Measurements from ENCODE around the gene AGO1.

AGO1 gene

DNA sequence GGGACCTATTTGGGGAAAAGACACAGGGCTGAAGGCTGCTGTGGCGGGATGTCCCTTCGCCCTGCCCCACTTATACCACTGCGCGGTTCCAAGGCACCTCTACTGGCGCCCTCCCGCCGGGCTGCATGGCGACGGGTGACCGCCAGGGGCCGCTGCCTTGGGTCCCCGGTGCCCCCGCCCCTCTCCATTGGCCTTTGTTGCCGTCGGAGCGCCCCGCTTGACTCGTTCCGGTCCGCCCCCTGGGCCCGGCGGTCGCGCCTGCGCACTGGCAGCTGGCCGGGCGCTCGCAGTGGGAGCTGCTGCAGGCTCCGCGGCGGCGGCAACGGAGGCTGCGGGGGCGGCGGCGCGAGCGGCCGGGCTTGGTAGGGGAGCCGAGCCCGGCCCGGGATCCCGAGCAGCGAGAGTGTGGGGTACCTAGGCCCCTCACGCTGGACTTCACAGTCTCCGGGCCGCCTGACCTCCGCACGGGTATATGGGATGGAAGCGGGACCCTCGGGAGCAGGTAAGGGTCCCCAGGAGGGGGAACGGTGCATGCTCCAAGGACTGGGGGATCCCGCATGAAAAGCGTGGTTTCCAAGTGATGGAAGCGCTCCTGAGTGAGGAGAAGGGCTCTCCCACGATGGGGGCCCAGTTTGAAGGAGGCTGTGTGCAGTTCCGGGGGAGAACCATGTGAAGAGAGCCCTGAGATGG is at the start of gene AGO1:
AGO1 (plus strand) TSS at position 265 of the 690 bp plus-strand sequence; CDS start at position 478, 213 bp downstream.
- peak within 1 kb of the TSS; percentile 95 for H3K9ac ChIP-seq (ENCODE audit: insufficient read length, low read depth)

DNA sequence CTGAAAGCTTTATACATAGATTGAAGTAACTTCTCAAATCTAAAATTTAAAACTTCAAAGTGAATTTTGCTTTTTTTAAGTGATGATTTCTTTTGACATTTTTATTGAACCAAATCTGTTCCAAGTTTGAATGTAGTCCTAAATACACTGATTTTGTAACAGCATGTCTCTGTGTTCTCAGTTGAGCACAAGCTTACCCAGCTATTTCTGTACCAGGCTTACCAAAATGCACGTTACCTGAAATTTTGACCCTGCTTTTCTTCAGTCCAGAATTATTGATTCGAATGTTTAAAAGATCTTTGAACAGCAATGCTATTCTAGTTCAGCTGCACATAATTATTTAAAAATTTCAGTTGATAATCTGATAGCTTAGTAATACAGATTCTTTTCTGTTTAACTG is 49.6 kb upstream of the AGO1 start:
- Histone ChIP-seq H3K27me3 (ENCODE audit: insufficient read depth, insufficient read length) (no peaks in the 10 kb centered on the region), H3K4me3 (ENCODE audit: insufficient read length, low read depth) (no peak overlapping the region), H3K9me3 (ENCODE audit: insufficient read depth, low read length) (peaks cover 6% of the 10 kb centered on the region; the same call in 1 of the 2 replicates), H3K9ac (ENCODE audit: insufficient read length, low read depth) (no peak overlapping the region), H3K36me3 (ENCODE audit: insufficient read depth, insufficient read length, low read length) (peaks cover 43% of the 10 kb centered on the region), H3K4me1 (ENCODE audit: insufficient read depth, insufficient read length) (no peaks in the 10 kb centered on the region)
- no peak for DNase-seq (ENCODE audit: low read depth, low spot score)
- TF ChIP-seq YY1 (IDR thresholded peaks at IDR 0.05; ENCODE audit: insufficient read depth, insufficient read length) (no peak), SUZ12 (IDR thresholded peaks at IDR 0.05; ENCODE audit: extremely low read depth, insufficient read depth, insufficient read length) (no peak), ZNF274 (IDR thresholded peaks at IDR 0.05; ENCODE audit: low read depth, low read length) (no peak)

More for the DNA sequence above, at the start of gene AGO1:
- DNase-seq (ENCODE audit: low read depth, low spot score): peak; percentile 95
- no peaks in the 10 kb centered on the region for H3K9me3 ChIP-seq (ENCODE audit: insufficient read depth, low read length)
- peaks cover 13% of the 10 kb centered on the region for H3K36me3 ChIP-seq (ENCODE audit: insufficient read depth, insufficient read length, low read length)
- H3K4me1 ChIP-seq (ENCODE audit: insufficient read depth, insufficient read length): peaks cover 16% of the 10 kb centered on the region
- no peaks in the 10 kb centered on the region for H3K27me3 ChIP-seq (ENCODE audit: insufficient read depth, insufficient read length)
- no peak for TF ChIP-seq ZNF274 (IDR thresholded peaks at IDR 0.05; ENCODE audit: low read depth, low read length)
- no peak for TF ChIP-seq SUZ12 (IDR thresholded peaks at IDR 0.05; ENCODE audit: extremely low read depth, insufficient read depth, insufficient read length)
- no peak for TF ChIP-seq YY1 (IDR thresholded peaks at IDR 0.05; ENCODE audit: insufficient read depth, insufficient read length)
- peak within 1 kb of the TSS; percentile 95 for H3K4me3 ChIP-seq (ENCODE audit: insufficient read length, low read depth)

DNA sequence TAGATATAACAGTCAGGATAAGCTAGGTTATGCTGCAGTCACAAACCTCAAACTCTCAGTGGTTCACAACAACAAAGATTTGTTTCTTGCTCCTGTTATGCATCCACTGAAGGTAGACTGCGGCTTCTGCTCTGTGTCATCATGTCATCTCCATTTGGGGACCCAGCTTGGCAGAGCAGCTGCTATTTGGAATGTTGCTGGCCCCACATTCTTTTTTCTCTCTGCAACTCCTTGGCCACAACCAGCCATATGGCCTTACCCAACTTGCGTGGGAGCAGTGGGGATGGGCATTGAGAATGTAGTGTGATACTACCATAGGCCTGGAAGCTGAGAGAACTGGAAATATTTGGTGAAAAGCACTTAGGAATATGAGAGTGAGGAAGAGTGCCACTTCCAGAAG is 48.8 kb upstream of the AGO1 start:
- Histone ChIP-seq H3K9me3 (ENCODE audit: insufficient read depth, low read length) (peaks cover 6% of the 10 kb centered on the region; the same call in 1 of the 2 replicates), H3K9ac (ENCODE audit: insufficient read length, low read depth) (no peak overlapping the region), H3K4me1 (ENCODE audit: insufficient read depth, insufficient read length) (no peaks in the 10 kb centered on the region), H3K36me3 (ENCODE audit: insufficient read depth, insufficient read length, low read length) (peaks cover 42% of the 10 kb centered on the region), H3K27me3 (ENCODE audit: insufficient read depth, insufficient read length) (no peaks in the 10 kb centered on the region), H3K4me3 (ENCODE audit: insufficient read length, low read depth) (no peak overlapping the region)
- TF ChIP-seq YY1 (IDR thresholded peaks at IDR 0.05; ENCODE audit: insufficient read depth, insufficient read length) (no peak), SUZ12 (IDR thresholded peaks at IDR 0.05; ENCODE audit: extremely low read depth, insufficient read depth, insufficient read length) (no peak), ZNF274 (IDR thresholded peaks at IDR 0.05; ENCODE audit: low read depth, low read length) (no peak)
- DNase-seq (ENCODE audit: low read depth, low spot score): no peak

DNA sequence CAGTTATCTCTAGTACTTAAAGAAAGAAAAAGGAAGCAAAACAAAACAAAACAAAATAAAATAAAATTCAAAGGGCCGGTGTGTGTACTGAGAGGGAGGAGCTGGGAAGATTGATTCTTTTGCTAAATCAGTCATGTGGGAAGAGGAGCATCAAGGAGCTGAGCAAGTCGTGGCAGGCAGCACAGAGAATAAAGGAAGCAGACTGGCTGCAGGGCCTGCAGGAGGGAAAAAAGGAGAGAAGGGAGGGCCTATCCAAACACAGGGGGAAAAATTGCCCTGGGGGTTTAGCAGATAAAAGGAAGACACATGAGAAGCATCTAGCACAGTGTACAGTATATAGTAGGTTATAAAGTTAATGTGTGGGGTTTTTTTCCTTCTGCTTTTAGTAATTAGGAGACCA is 47.6 kb upstream of the AGO1 start:
- DNase-seq (ENCODE audit: low read depth, low spot score): peak; percentile 22
- Histone ChIP-seq H3K27me3 (ENCODE audit: insufficient read depth, insufficient read length) (no peaks in the 10 kb centered on the region), H3K4me1 (ENCODE audit: insufficient read depth, insufficient read length) (no peaks in the 10 kb centered on the region), H3K9me3 (ENCODE audit: insufficient read depth, low read length) (peaks cover 6% of the 10 kb centered on the region; the same call in 1 of the 2 replicates), H3K9ac (ENCODE audit: insufficient read length, low read depth) (no peak overlapping the region), H3K4me3 (ENCODE audit: insufficient read length, low read depth) (no peak overlapping the region), H3K36me3 (ENCODE audit: insufficient read depth, insufficient read length, low read length) (peaks cover 42% of the 10 kb centered on the region)
- TF ChIP-seq YY1 (IDR thresholded peaks at IDR 0.05; ENCODE audit: insufficient read depth, insufficient read length): no peak
- TF ChIP-seq SUZ12 (IDR thresholded peaks at IDR 0.05; ENCODE audit: extremely low read depth, insufficient read depth, insufficient read length): no peak
- TF ChIP-seq ZNF274 (IDR thresholded peaks at IDR 0.05; ENCODE audit: low read depth, low read length): no peak

DNA sequence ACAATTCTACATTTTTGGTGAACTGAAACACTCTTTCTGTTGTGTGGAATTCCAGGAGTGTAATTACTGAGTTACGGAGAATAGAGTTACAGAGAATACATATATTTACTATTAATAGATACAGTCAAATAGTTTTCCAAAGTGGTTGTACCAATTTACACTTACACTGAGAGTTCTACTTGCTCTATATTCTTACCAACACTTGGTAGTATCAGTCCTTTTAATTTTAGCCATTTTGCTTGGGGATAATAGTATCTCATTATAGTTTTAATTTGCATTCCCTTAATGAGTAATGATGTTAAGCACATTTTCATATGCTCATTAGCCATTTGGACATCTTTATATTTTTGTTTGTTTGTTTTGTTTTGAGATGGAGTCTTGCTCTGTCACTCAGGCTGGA is 46.3 kb upstream of the AGO1 start:
- DNase-seq (ENCODE audit: low read depth, low spot score): no peak
- H3K9me3 ChIP-seq (ENCODE audit: insufficient read depth, low read length): peaks cover 6% of the 10 kb centered on the region; the same call in 1 of the 2 replicates
- H3K36me3 ChIP-seq (ENCODE audit: insufficient read depth, insufficient read length, low read length): peaks cover 49% of the 10 kb centered on the region
- no peak overlapping the region for H3K4me3 ChIP-seq (ENCODE audit: insufficient read length, low read depth)
- no peaks in the 10 kb centered on the region for H3K4me1 ChIP-seq (ENCODE audit: insufficient read depth, insufficient read length)
- no peaks in the 10 kb centered on the region for H3K27me3 ChIP-seq (ENCODE audit: insufficient read depth, insufficient read length)
- H3K9ac ChIP-seq (ENCODE audit: insufficient read length, low read depth): no peak overlapping the region
- no peak for TF ChIP-seq ZNF274 (IDR thresholded peaks at IDR 0.05; ENCODE audit: low read depth, low read length)
- TF ChIP-seq SUZ12 (IDR thresholded peaks at IDR 0.05; ENCODE audit: extremely low read depth, insufficient read depth, insufficient read length): no peak
- no peak for TF ChIP-seq YY1 (IDR thresholded peaks at IDR 0.05; ENCODE audit: insufficient read depth, insufficient read length)

DNA sequence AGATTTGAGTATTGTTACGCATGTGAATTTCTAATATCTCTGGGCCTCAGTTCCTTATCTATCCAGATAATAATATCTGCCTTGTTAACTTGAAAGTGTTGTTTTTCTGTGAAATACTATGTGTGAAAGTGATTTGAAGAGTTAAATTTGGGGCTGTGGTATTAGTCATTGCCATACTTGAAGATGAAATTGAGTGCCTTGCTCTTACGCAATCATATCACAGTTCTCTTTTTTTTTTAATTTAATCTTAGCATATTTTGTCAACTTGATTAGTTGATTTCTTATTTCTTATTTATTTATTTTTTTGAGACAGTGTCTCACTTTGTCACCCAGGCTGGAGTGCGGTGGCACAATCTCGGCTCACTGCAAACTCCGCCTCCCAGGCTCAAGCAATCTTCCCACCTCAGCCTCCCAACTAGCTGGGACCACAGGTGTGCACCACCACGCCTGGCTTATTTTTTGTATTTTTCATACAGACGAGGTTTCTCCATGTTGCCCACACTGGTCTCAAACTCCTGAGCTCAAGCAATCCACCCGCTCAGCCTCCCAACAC is 44.2 kb upstream of the AGO1 start:
- H3K27me3 ChIP-seq (ENCODE audit: insufficient read depth, insufficient read length): no peaks in the 10 kb centered on the region
- H3K4me3 ChIP-seq (ENCODE audit: insufficient read length, low read depth): no peak overlapping the region
- DNase-seq (ENCODE audit: low read depth, low spot score): no peak
- H3K4me1 ChIP-seq (ENCODE audit: insufficient read depth, insufficient read length): no peaks in the 10 kb centered on the region
- no peak overlapping the region for H3K9ac ChIP-seq (ENCODE audit: insufficient read length, low read depth)
- TF ChIP-seq ZNF274 (IDR thresholded peaks at IDR 0.05; ENCODE audit: low read depth, low read length) (no peak), YY1 (IDR thresholded peaks at IDR 0.05; ENCODE audit: insufficient read depth, insufficient read length) (no peak), SUZ12 (IDR thresholded peaks at IDR 0.05; ENCODE audit: extremely low read depth, insufficient read depth, insufficient read length) (no peak)
- H3K36me3 ChIP-seq (ENCODE audit: insufficient read depth, insufficient read length, low read length): peaks cover 44% of the 10 kb centered on the region
- peaks cover 6% of the 10 kb centered on the region; the same call in 1 of the 2 replicates for H3K9me3 ChIP-seq (ENCODE audit: insufficient read depth, low read length)

DNA sequence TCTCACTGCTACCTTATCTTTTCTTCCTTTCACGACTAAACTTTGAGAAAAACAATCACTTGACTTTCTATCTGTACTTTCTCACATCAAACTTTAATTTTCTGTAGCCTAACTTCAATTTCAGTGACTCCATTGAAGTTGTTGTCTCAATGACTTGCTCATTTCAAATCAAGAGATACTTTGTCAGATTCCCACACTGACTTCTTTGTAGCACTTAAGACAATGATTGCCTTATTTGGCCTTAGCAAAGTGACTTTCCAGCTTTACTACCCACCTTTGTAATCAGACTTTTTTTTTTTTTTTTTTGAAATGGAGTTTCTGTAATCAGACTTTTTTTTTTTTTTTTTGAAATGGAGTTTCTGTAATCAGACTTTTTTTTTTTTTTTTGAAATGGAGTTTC is 38.2 kb upstream of the AGO1 start:
- Histone ChIP-seq H3K36me3 (ENCODE audit: insufficient read depth, insufficient read length, low read length) (peaks cover 27% of the 10 kb centered on the region), H3K9me3 (ENCODE audit: insufficient read depth, low read length) (no peaks in the 10 kb centered on the region), H3K27me3 (ENCODE audit: insufficient read depth, insufficient read length) (no peaks in the 10 kb centered on the region), H3K4me1 (ENCODE audit: insufficient read depth, insufficient read length) (no peaks in the 10 kb centered on the region), H3K9ac (ENCODE audit: insufficient read length, low read depth) (no peak overlapping the region), H3K4me3 (ENCODE audit: insufficient read length, low read depth) (no peak overlapping the region)
- no peak for DNase-seq (ENCODE audit: low read depth, low spot score)
- no peak for TF ChIP-seq YY1 (IDR thresholded peaks at IDR 0.05; ENCODE audit: insufficient read depth, insufficient read length)

Data from NT2/D1 (cell line).